Astrocyte (in vitro differentiated cells and primary cell): ENCODE results near the gene ADGRG6.

Source experiments
- EZH2 ChIP-seq: IDR thresholded peaks from 2 replicates; pipeline ENCODE4 v1.6.1; 2012; ENCODE audit warnings: mild to moderate bottlenecking, low read length, inconsistent platforms; ENCODE audit not compliant: insufficient read depth
- TF ChIP-seq, protein P1 (sequence below): IDR thresholded peaks from 2 replicates; pipeline ENCODE4 v1.5.1; 2011; ENCODE audit warnings: low read depth, mild to moderate bottlenecking, inconsistent platforms, low read length, moderate library complexity; ENCODE audit not compliant: insufficient read depth

DNA sequence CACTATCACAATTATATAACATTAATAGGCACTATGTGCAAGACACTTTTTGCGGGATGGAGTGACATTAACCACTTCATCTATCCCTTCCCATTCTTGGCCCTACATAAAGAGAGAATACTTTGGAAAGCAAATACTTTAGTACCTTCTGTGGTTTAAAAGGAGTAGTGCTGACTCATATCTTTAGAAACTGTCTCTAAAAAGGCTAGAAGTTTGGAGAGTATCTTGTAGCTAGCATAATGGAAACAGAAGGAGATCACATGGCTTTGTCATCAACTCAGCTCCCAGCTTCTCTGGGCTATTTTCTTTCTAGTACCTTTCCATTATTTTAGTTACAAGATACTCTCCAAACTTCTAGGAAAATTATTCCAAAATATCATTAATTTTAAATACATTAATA is 157.5 kb downstream of the ADGRG6 start:
- TF ChIP-seq, protein P1, sequence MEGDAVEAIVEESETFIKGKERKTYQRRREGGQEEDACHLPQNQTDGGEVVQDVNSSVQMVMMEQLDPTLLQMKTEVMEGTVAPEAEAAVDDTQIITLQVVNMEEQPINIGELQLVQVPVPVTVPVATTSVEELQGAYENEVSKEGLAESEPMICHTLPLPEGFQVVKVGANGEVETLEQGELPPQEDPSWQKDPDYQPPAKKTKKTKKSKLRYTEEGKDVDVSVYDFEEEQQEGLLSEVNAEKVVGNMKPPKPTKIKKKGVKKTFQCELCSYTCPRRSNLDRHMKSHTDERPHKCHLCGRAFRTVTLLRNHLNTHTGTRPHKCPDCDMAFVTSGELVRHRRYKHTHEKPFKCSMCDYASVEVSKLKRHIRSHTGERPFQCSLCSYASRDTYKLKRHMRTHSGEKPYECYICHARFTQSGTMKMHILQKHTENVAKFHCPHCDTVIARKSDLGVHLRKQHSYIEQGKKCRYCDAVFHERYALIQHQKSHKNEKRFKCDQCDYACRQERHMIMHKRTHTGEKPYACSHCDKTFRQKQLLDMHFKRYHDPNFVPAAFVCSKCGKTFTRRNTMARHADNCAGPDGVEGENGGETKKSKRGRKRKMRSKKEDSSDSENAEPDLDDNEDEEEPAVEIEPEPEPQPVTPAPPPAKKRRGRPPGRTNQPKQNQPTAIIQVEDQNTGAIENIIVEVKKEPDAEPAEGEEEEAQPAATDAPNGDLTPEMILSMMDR = no peak
- no peak for TF ChIP-seq EZH2
